HG02798 (cell line): ENCODE measurements around the gene E2F1.
"Not testable (repeated sequence)": the region's sequence is repeated elsewhere in the genome, so short reads cannot be mapped to it uniquely, and the experiment has no call there.

Source experiments
- ATAC-seq: cut with Tn5 transposase; IDR thresholded peaks from one replicate; pipeline ENCODE4 v1.9.1; 2021; ENCODE audit warnings: mild to moderate bottlenecking; ENCODE audit not compliant: unreplicated experiment, poor library complexity

E2F1 gene

GRCh38 chr20:33646959-33647602 is 39.1 kb downstream of the E2F1 start:
- not testable (repeated sequence) for ATAC-seq

DNA sequence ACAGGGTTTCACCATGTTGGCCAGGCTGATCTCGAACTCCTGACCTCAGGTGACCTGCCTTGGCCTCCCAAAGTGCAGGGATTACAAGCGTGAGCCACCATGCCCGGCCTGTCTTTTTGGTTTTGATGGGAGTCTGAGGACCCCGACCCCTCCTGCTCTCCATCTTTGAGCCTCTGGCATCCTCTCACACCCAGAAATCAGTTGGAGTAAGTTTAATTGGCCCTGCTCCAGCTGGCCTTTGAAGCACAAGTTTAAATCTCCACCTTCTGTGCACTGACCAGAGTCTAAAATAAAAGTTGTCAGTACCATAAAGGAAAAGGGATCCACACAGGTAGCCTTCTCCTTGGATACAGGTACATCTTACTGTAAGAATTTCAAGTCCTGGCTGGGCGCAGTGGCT is 40.0 kb downstream of the E2F1 start:
- no peak for ATAC-seq

DNA sequence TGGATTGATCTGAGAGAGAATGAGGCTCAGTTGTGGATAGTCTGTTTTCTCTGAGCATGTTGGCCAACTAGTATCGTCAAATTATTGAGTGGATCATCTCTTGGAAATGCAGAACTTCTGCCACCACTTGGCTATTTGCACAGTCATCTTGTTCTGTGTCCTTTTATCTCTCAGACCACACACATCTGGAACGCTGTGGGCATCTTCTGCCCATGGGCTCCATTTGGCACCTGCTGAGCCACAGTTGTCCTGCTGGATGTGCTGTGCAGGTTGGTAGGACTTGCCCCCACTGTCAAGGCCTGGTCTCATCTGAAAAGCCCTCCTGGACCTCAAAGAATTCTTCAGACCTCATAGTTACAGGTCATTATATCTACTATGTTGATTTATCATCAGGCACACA is 40.8 kb downstream of the E2F1 start:
- ATAC-seq: no peak

GRCh38 chr20:33645072-33645358 is 41.2 kb downstream of the E2F1 start:
- ATAC-seq: no peak

- no peak for ATAC-seq
Observed at GRCh38 chr20:33644313-33645071, 41.7 kb downstream of the E2F1 start.

DNA sequence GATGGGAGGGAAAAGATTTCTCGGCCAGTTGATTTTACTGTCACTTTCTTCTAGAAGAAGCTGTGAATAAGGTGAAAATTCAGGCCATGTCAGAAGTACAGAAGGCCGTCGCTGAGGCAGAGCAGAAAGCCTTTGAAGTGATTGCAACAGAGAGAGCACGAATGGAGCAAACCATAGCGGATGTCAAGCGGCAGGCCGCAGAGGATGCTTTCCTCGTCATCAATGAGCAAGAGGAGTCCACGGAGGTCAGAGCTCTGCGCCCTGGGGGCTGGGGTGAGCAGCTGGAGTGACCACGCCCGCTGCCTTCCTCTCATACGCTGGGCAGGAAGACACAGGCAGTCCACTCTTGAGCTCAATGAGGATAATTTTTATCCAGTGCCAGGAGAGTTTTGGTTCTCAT is 45.9 kb downstream of the E2F1 start:
- ATAC-seq: no peak

DNA sequence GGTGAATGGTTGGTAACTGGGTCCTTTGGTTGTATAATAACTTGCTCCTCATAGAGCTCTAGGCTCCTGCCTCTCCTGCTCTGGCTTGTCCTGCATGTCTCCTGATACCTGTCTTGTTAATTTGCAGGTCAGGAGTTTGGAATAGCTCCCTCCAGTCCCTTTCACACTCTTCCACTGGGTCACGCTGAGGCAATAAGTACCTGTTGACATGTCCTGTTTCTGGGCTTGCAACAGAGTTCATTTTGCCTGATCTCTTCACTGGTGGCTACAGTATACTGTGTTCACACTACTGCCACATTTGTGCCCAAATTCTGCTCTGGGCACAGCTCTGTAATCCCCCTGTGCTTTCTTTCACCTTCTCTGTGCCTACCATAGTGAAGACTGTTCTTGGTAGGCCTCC is 49.4 kb downstream of the E2F1 start:
- ATAC-seq: no peak

DNA sequence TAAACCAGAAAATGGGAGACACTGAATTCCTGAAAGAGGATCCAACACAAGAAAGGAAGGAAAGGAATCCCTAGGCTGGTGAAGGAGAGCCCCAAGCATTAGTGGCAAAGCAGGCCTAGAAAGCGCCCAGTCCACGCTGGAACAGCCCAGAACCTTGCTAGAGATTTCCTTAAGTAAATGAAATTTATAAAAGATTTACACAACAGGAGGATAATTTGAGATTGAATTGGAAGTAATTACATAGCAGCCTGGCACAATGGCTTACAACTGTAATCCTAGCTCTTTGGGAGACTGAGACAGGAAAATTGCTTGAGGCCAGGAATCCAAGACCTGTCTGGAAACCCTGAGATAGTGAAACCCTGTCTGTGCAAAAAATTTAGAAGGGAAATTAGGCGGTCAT is 50.8 kb downstream of the E2F1 start:
- no peak for ATAC-seq

DNA sequence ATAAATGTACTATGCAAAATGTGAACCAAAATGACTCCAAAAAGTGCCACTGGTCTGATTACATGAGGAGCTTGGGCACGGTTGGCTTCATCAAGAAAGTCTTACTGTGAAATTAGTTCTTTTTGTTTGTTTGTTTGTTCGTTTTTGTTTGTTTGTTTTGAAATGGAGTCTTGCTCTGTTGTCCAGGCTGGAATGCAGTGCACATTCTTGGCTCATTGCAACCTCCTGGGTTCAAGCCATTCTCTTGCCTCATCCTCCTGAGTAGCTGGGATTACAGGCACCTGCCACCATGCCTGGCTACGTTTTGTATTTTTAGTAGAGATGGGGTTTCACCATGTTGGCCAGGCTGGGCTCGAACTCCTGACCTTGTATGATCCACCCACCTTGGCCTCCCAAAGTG is 54.3 kb downstream of the E2F1 start:
- ATAC-seq: not testable (repeated sequence)

DNA sequence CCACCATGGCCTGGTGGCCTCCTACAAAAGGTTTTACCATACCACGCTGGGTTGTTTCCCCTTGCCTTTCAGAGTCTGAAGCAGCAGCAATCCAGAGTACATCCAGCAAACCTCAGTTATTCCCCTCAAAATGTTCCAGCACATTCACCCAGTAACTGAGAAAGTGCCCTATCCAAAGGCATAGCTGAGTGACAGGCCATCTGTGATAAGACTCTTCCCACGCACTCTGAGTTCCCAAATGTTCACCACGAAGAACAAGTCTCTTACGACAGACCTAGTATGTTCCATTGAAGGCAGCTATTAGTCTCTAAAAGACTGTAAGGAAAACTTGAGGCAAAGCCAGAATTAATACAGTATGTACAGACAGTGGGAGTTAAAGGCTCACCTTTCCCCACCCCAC is 55.7 kb downstream of the E2F1 start:
- no peak for ATAC-seq

- no peak for ATAC-seq
Observed at GRCh38 chr20:33629979-33630378, 56.2 kb downstream of the E2F1 start.

GRCh38 chr20:33629533-33629932 is 56.7 kb downstream of the E2F1 start:
- ATAC-seq: no peak

- no peak for ATAC-seq
Observed at GRCh38 chr20:33627577-33628216, 58.5 kb downstream of the E2F1 start.

DNA sequence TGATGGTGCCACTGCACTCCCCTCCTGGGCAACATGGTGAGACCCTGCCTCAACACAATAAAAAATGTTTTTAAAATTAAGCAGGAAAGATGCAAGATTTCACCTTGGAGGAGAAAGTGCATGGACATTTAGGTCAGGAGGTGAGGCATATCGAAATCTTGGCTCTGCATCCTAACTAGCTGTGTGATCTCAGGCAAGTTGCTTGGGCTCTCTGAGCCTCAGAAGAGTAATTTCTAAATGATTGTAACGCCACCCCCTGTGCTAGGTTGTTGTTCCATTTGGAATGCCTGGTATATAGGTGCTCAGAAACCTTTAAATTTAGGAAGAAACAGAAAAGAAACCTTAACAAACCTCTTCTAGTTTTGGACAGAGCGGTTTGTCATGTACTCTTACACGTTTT is 60.0 kb downstream of the E2F1 start:
- ATAC-seq: no peak
